HepG2 (cell line): ENCODE measurements around the gene CRHR1.

Experiments used
- CTCF ChIP-seq: sonication (generic); formaldehyde crosslinking; IDR thresholded peaks from 2 replicates; pipeline ENCODE4 v1.5.0; 2020; ENCODE audit warnings: mild to moderate bottlenecking, missing genetic modification reagents, moderate library complexity
- EP300 ChIP-seq, 3 experiments: sonication (generic) in 1 of 3; formaldehyde crosslinking in 1 of 3; IDR thresholded peaks; 2 replicates each; pipeline versions ENCODE4 v1.5.1 to v1.6.1; 2011 to 2020; ENCODE audit warnings: low read depth in 2 of 3, low read length in 2 of 3, borderline replicate concordance in 1 of 3, improper control_type of control experiment in 1 of 3, mild to moderate bottlenecking in 1 of 3, missing genetic modification reagents in 1 of 3, moderate library complexity in 1 of 3
- MYC ChIP-seq: sonication (generic); formaldehyde crosslinking; IDR thresholded peaks from 2 replicates; pipeline ENCODE4 v1.9.0; 2021; ENCODE audit warnings: missing genetic modification reagents, borderline replicate concordance
- POLR2A ChIP-seq, 2 experiments: IDR thresholded peaks; 2 replicates each; pipeline ENCODE4 v1.6.1; 2011; ENCODE audit warnings: low read depth in 2 of 2, low read length in 2 of 2, mild to moderate bottlenecking in 1 of 2, moderate library complexity in 1 of 2; ENCODE audit not compliant: insufficient read depth in 1 of 2
- YY1 ChIP-seq: IDR thresholded peaks from 2 replicates; pipeline ENCODE4 v1.6.1; 2011; ENCODE audit warnings: low read length, low read depth, moderate library complexity, mild to moderate bottlenecking; ENCODE audit not compliant: insufficient read depth, insufficient replicate concordance
- ZMAT3 ChIP-seq: sonication (generic); formaldehyde crosslinking; conservative IDR thresholded peaks from 2 replicates; pipeline ENCODE4 v1.7.0; 2021; ENCODE audit warnings: missing genetic modification reagents

GRCh38 chr17:45813048-45813725 lies 29.1 kb downstream of the CRHR1 start:
- no peak for TF ChIP-seq EP300 (IDR thresholded peaks at IDR 0.05; ENCODE audit: low read depth in 2 of 2, low read length in 2 of 2)
- no peak for TF ChIP-seq EP300 (CRISPR knock-in tag; IDR thresholded peaks at IDR 0.05; ENCODE audit: borderline replicate concordance)
- TF ChIP-seq MYC (CRISPR knock-in tag), result no peak
- TF ChIP-seq CTCF, result no peak; the same call in 1 of the 2 replicates
- TF ChIP-seq YY1, result no peak
- no peak for TF ChIP-seq ZMAT3 (CRISPR knock-in tag)
- no peak for TF ChIP-seq POLR2A (IDR thresholded peaks at IDR 0.05; ENCODE audit: insufficient read depth in 1 of 2, low read depth in 2 of 2, low read length in 2 of 2)
